Esophagus squamous epithelium (tissue), 4 donors: Measurements from ENCODE around the gene GCNT1.
A peak's percentile ranks its signal among the peaks of the same experiment; 100 is the strongest.

Source experiments
- POLR2A ChIP-seq, 4 donors: fragments of 450-650 bp; IDR thresholded peaks; one replicate each; pipeline ENCODE4 v1.6.1; 2017; ENCODE audit warnings: antibody characterized with exemption in 4 of 4, mild to moderate bottlenecking in 4 of 4, moderate library complexity in 3 of 4
- TF ChIP-seq, protein P1 (sequence below), 6 experiments: fragments of 450-650 bp in 4 of 6; fragments of 200-600 bp in 2 of 6; sonication (generic) in 2 of 6; IDR thresholded peaks; one replicate each; pipeline ENCODE4 v1.5.1; 2016 to 2019; ENCODE audit warnings: antibody characterized with exemption in 6 of 6, mild to moderate bottlenecking in 4 of 6, moderate library complexity in 4 of 6

DNA sequence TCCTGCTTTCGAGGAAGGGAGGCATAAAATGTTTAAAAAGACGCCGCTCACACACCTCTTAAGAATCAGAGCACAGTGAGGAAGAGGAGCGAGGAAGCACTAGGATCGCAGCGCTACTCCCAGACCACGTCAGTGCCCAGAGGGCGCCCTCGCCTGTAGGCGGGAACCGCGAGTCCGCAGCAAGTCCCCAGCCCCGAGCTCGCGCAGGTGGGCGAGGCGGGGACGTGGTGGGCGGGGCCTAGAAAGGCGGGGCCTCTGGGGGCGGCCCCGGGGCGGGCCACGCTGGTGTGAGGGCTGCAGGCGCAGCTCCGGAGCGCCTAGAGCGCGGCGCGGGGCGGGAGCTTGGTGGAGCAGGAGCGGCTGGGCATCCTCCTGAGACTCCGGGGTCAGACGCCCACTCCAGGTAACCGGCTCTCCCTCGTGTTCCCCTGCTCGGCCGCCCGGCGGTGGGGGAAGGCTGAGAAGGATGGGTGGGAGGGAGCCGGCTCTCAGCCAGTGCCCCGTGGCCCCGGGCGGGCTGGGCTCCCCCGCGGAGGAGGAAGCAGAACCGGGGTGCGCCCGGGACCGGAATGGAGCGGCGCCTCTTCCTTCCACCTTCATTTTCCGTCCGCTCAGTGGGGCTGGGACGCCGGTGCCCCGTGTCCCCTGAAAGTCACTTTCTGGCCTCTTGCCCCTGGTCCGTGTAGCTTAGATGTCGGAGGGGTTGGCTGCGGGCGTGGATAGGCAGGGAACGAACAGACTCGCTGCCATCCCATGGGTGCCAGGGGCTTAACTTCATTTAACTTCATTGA is at the start of gene GCNT1:
- TF ChIP-seq, protein P1, sequence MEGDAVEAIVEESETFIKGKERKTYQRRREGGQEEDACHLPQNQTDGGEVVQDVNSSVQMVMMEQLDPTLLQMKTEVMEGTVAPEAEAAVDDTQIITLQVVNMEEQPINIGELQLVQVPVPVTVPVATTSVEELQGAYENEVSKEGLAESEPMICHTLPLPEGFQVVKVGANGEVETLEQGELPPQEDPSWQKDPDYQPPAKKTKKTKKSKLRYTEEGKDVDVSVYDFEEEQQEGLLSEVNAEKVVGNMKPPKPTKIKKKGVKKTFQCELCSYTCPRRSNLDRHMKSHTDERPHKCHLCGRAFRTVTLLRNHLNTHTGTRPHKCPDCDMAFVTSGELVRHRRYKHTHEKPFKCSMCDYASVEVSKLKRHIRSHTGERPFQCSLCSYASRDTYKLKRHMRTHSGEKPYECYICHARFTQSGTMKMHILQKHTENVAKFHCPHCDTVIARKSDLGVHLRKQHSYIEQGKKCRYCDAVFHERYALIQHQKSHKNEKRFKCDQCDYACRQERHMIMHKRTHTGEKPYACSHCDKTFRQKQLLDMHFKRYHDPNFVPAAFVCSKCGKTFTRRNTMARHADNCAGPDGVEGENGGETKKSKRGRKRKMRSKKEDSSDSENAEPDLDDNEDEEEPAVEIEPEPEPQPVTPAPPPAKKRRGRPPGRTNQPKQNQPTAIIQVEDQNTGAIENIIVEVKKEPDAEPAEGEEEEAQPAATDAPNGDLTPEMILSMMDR (IDR thresholded peaks at IDR 0.05): peak; percentile 13 to 42 (median 32)
- TF ChIP-seq POLR2A (IDR thresholded peaks at IDR 0.05): peak in 2 of 4 donors; percentile 41 to 79
